Prostate gland (tissue), 2 donors: ENCODE results near the gene CASD1. TPM values are rescaled to one million over a fixed set of nuclear protein-coding genes. Genes with fewer than 3 reads are reported as not detected.

ENCODE experiments used
- DNase-seq: peaks from one replicate; pipeline ENCODE4 v3.0.0-alpha.2; 2019; ENCODE audit warnings: low spot score
- H3K27ac ChIP-seq, 2 donors: fragments of 200-600 bp; sonication (generic); 2 replicates each; pipeline ENCODE4 v1.5.1; 2017 to 2019
- H3K27me3 ChIP-seq: fragments of 200-600 bp; sonication (generic); replicated peaks from 2 replicates; pipeline ENCODE4 v1.5.1; 2019; ENCODE audit not compliant: insufficient read depth
- H3K36me3 ChIP-seq, 2 donors: fragments of 200-600 bp; sonication (generic); 1 replicate in 1 of 2; 2 replicates in 1 of 2; pipeline versions ENCODE4 v1.5.1 to v1.8.1; 2017 to 2019
- H3K4me1 ChIP-seq: fragments of 200-600 bp; sonication (generic); replicated peaks from 2 replicates; pipeline ENCODE4 v1.5.1; 2019
- H3K4me3 ChIP-seq, 2 donors: fragments of 200-600 bp; sonication (generic); 2 replicates each; pipeline ENCODE4 v1.5.1; 2017 to 2019
- H3K9me3 ChIP-seq: fragments of 200-600 bp; sonication (generic); 2 replicates; pipeline ENCODE4 v1.5.1; 2017
- POLR2A ChIP-seq: fragments of 450-650 bp; IDR thresholded peaks from one replicate; pipeline ENCODE4 v1.6.1; 2016; ENCODE audit warnings: antibody characterized with exemption, mild to moderate bottlenecking
- POLR2AphosphoS5 ChIP-seq: sonication (generic); formaldehyde crosslinking; IDR thresholded peaks from one replicate; pipeline ENCODE4 v1.6.1; 2017; ENCODE audit warnings: antibody characterized with exemption
- WGBS: methylation state at CpG from one replicate; pipeline ENCODE4 v1.1.5; 2018; 5-methylcytosine and 5-hydroxymethylcytosine counted together
- intact Hi-C: fragments of 100-400 bp; cut with DNase I; formaldehyde crosslinking; loops from one replicate; pipeline ENCODE4 v1.14.2; 2022
- total RNA-seq, 2 donors: library from RNA; depleted of rRNA; stranded (reverse); fragments of >200 nt; gene quantifications; one replicate each; pipeline ENCODE4 v1.1.0, GENCODE V29; 2016
- TF ChIP-seq, protein P1 (sequence below), 4 experiments: fragments of 200-600 bp in 2 of 4; fragments of 450-650 bp in 2 of 4; sonication (generic) in 2 of 4; IDR thresholded peaks; 1 replicate in 3 of 4; 2 replicates in 1 of 4; pipeline ENCODE4 v1.5.1; 2016 to 2019; ENCODE audit warnings: antibody characterized with exemption in 4 of 4, mild to moderate bottlenecking in 2 of 4, moderate library complexity in 2 of 4

CASD1 gene
- 10 to 100 TPM; 31.2 to 35.6 TPM for total RNA-seq

DNA sequence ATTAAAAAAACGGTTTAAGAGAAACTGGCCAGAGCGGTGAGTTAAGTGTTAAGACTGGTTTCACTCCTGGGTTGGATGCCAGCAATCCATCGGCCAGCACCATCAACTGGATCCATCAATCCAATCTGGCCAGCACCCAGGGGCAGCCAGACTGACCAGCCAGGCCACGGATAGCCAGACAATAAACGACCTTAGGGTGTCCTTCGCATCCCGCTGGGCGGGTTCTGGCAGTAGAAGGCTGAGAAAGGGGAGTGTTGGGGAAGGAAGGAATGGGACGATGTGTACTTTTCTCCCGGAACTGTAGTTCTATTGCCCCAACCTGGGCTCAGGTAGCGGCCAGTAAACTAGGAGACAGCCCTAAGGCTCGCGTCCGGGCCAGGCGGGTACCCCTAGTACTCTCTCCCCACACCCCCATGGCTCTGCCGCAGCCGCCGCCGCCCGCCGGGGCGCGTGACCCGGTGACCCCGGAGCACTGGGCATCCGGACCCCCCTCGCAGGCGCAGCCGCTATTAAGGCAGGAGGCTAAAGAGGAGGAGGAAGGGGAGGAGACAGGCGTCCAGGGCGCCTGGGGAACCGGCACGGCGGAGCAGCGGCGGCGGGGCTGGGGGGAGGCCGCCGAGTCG is at the start of gene CASD1:
TSS of gene CASD1 (plus strand) at position 546 of the 623 bp plus-strand sequence. CDS start 276 bp downstream, outside the sequence.
- H3K4me3 ChIP-seq: peak within 1 kb of the TSS; percentile 64 to 86
- H3K9me3 ChIP-seq: no peaks in the 10 kb centered on the region
- peaks cover 5% of the 10 kb centered on the region for H3K4me1 ChIP-seq
- DNase-seq: peak; percentile 61
- H3K36me3 ChIP-seq: no peaks in the 10 kb centered on the region
- no peaks in the 10 kb centered on the region for H3K27me3 ChIP-seq
- intact Hi-C loops: loop anchor here (5.0 kb wide), 1 partner anchor 148 kb away; the partner anchor contains the start of gene SGCE
- WGBS: 4% methylated on average over 31 of the region's 40 CpGs
- peak within 1 kb of the TSS; percentile 96 to 98 for H3K27ac ChIP-seq
- peak; percentile 49 for TF ChIP-seq POLR2AphosphoS5
- TF ChIP-seq, protein P1, sequence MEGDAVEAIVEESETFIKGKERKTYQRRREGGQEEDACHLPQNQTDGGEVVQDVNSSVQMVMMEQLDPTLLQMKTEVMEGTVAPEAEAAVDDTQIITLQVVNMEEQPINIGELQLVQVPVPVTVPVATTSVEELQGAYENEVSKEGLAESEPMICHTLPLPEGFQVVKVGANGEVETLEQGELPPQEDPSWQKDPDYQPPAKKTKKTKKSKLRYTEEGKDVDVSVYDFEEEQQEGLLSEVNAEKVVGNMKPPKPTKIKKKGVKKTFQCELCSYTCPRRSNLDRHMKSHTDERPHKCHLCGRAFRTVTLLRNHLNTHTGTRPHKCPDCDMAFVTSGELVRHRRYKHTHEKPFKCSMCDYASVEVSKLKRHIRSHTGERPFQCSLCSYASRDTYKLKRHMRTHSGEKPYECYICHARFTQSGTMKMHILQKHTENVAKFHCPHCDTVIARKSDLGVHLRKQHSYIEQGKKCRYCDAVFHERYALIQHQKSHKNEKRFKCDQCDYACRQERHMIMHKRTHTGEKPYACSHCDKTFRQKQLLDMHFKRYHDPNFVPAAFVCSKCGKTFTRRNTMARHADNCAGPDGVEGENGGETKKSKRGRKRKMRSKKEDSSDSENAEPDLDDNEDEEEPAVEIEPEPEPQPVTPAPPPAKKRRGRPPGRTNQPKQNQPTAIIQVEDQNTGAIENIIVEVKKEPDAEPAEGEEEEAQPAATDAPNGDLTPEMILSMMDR (IDR thresholded peaks at IDR 0.05): no peak

DNA sequence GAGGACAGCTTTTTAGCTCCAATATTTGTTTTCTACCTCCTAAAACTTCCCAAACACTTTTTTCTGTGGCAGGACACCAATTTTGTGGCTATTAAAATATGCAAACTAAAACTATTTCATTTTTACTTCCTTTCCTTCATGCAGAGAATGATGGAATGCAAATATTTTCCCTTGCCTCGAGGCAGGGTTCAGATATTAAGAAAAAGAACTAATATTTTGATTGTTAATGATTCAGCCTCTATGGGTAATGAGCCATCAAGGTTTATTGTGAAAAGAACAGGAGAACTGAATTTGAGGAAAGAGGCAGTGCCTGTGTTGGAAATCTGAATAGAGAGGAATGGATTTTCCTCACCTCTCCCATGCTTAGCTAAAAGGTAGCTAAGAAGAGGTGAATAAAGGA is 43.1 kb upstream of the CASD1 start:
- 43% methylated on average over 1 of the region's 1 CpG for WGBS

DNA sequence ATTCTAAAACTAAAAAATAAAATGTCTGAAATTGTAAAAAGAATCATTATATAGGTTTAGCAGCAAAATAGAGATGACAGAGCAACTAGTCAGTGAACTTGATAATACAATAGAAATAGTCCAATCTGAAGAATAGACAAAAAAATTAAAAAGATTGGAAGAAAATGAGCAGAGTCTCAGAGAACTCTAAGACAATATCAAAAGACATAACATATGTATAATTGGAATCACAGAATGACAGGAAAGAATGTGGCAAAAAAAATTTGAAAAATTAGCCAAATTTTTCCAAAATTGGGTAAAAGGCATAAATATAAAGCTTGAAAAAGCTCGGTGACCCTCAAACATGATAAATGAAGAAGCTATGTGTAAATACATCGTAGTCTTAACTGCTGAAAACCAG is 38.0 kb upstream of the CASD1 start:
- no peaks in the 10 kb centered on the region for H3K9me3 ChIP-seq
- no peak for DNase-seq
- no peak overlapping the region for H3K27ac ChIP-seq
- no peak for TF ChIP-seq POLR2A
- TF ChIP-seq, protein P1 (IDR thresholded peaks at IDR 0.05): no peak
- no peak for TF ChIP-seq POLR2AphosphoS5
- intact Hi-C loops: no loop called here
- WGBS: 86% methylated on average over 2 of the region's 2 CpGs
- no peaks in the 10 kb centered on the region for H3K4me1 ChIP-seq
- no peaks in the 10 kb centered on the region for H3K36me3 ChIP-seq
- H3K4me3 ChIP-seq: no peak overlapping the region
- H3K27me3 ChIP-seq: no peaks in the 10 kb centered on the region

More for the DNA sequence above, 43.1 kb upstream of the CASD1 start:
- H3K4me1 ChIP-seq: no peaks in the 10 kb centered on the region
- TF ChIP-seq, protein P1 (IDR thresholded peaks at IDR 0.05): no peak
- TF ChIP-seq POLR2A: no peak
- no peak for TF ChIP-seq POLR2AphosphoS5
- no peak overlapping the region for H3K27ac ChIP-seq
- intact Hi-C loops: no loop called here
- no peak for DNase-seq
- H3K4me3 ChIP-seq: no peak overlapping the region
- H3K9me3 ChIP-seq: no peaks in the 10 kb centered on the region
- H3K36me3 ChIP-seq: no peaks in the 10 kb centered on the region
- no peaks in the 10 kb centered on the region for H3K27me3 ChIP-seq

DNA sequence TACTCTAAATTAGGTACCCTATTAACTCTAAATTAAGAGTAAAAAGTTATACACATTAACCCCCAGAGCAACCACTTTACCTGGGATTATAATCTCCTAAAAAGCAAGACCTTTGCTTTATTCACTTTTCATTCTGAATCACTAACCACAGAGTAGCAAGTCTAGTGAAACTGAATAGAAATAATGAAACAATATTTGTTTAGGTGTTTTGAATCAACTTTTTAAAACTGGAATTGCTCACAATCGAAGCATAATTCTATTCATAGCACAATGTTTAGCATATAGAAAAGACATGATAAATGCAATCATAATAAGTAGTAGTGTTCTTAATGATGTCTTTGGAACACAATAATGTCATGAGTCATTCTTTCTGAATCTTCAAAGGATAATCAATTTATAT is 37.0 kb upstream of the CASD1 start:
- WGBS: 95% methylated on average over 1 of the region's 1 CpG
- TF ChIP-seq POLR2A (no peak), POLR2AphosphoS5 (no peak)
- TF ChIP-seq, protein P1 (IDR thresholded peaks at IDR 0.05): no peak
- H3K4me1 ChIP-seq: no peaks in the 10 kb centered on the region
- H3K27ac ChIP-seq: no peak overlapping the region
- no peaks in the 10 kb centered on the region for H3K9me3 ChIP-seq
- H3K27me3 ChIP-seq: no peaks in the 10 kb centered on the region
- DNase-seq: no peak
- no peaks in the 10 kb centered on the region for H3K36me3 ChIP-seq
- intact Hi-C loops: no loop called here
- no peak overlapping the region for H3K4me3 ChIP-seq

DNA sequence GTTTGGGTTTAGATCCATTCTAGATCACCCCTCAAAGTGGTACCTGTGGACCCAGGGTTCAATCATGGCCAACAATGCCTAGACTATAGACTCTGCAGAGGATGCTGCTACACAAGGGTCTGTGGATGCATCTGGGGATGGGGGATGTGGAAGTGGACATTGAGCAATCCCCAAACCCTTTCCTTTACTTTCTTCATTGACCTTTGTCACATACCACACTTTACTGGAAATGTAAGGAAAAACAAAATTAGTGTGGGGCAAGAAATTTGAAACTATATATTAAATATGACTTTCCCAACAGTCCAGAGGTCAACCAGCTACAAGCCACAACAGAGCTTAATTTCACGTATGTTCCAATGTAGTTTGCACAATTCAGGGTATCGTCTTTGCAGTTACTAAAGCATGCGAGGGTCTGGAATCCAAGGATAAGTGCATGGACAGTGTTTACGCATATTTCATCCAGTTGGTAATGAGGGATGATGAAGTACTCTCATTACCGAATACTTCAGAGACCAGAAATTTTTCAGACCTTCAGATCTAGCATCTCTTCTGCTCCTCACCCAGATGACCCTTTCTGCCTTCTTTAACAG is 33.3 kb upstream of the CASD1 start:
- no peak for DNase-seq
- WGBS: 84% methylated on average over 5 of the region's 5 CpGs
- no peaks in the 10 kb centered on the region for H3K4me1 ChIP-seq
- H3K27me3 ChIP-seq: no peaks in the 10 kb centered on the region
- TF ChIP-seq POLR2AphosphoS5: no peak
- TF ChIP-seq POLR2A: no peak
- TF ChIP-seq, protein P1 (IDR thresholded peaks at IDR 0.05): no peak
- no peaks in the 10 kb centered on the region for H3K9me3 ChIP-seq
- H3K36me3 ChIP-seq: no peaks in the 10 kb centered on the region
- no peak overlapping the region for H3K27ac ChIP-seq
- intact Hi-C loops: no loop called here
- no peak overlapping the region for H3K4me3 ChIP-seq
